ENCODE data around the gene IL1RAPL1.
A peak's percentile ranks its signal among the peaks of the same experiment; 100 is the strongest.

IL1RAPL1 gene

DNA sequence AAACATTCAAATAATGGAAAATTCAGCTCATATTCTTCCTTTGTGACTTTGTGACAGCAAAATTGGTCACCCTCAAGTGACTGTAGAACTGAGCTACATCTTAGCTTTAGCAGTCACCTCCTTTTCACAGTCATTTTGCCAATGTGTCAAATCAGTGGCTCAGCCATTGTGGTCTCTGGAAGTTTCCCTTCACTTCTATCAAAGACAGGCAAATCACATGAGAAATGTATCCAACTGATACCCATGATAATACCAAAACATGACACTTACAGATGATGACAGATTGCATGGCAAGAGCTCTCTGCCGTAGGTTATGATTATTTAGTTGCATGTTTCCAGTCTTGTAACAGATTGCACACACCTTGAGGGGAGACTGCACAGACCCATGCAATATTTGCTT, 1078.3 kb downstream of the IL1RAPL1 start:
- no peak for DNase-seq

GRCh38 chrX:29666366-29666765, 1079.1 kb downstream of the IL1RAPL1 start:
- no peak for DNase-seq

- no peak for DNase-seq
These were observed 1084.2 kb downstream of the IL1RAPL1 start for GRCh38 chrX:29671421-29671820.

DNA sequence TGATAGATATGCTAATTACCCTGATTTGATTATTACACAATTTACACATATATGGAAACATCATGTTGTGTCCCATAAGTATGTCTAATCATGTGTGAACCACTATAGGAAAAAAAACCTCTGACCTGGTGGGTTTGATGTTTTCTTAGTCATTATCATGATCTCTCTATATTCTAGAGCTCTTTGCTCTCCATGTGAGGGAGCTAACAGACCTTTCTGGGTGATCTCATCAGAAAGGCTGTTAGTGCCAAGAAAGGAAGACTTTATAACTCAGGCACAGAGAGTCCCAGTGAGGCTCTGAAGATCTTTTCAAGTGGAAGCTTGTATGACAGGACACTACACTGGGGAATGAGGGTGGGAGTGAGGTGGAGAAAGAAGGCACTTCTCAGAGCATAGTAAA, 1100.4 kb downstream of the IL1RAPL1 start:
- no peak for DNase-seq

- DNase-seq, result no peak
These were observed 1102.8 kb downstream of the IL1RAPL1 start for GRCh38 chrX:29690061-29690460.

DNA sequence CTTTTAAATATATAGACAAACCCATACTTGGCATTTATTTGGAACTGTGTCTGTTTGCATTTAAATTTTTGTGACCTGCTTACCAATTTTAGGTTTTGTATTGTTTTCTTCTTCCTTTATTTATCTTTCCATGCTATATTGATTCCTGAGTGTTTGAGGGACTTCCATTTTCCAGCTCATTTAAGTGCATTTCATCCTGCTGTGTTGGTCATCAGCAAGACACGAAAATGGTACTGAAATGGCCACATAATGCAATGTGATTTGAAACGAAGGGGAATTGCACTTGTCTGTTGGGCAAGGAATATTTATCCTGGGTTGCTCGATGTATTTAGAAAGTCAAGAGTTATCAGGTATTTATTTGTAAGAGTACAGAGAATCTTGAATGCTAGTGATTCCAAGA, 1103.8 kb downstream of the IL1RAPL1 start:
- DNase-seq, result peak; percentile 14

DNA sequence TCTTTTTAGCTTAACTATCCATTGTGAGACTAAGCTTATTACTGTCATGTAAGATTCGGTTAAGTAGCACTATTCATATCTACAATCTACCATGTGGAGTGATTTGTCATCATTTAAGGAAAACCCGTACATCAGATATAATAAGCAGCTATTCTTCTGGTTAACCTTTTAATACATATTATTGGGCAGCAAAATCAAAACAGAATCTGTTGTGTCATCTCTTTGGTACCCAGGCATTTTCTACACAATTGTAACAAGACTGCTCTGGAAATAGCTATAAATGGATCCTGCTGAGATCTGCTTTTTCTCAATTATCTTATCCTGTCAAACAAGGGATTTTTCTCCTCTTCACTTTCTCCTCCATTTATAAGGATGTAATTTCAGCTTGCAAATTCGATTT, 1106.7 kb downstream of the IL1RAPL1 start:
- DNase-seq, result no peak

- no peak for DNase-seq
These were observed 1112.0 kb downstream of the IL1RAPL1 start for GRCh38 chrX:29699239-29699638.

DNA sequence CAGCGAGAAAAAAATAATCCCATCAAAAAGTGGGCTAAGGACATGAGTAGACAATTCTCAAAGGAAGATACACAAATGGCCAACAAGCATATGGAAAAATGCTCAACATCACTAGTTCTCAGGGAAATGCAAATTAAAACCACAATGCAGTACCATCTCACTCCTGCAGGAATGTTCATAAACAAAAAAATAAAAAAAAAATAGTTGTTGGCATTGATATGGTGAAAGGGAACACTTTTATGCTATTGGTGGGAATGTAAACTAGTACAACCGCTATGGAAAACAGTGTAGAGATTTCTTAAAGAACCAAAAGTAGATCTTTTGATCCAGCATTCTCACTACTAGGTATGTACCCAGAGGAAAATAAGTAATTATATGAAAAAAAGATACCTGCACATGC, 1119.8 kb downstream of the IL1RAPL1 start:
- DNase-seq, result no peak

DNA sequence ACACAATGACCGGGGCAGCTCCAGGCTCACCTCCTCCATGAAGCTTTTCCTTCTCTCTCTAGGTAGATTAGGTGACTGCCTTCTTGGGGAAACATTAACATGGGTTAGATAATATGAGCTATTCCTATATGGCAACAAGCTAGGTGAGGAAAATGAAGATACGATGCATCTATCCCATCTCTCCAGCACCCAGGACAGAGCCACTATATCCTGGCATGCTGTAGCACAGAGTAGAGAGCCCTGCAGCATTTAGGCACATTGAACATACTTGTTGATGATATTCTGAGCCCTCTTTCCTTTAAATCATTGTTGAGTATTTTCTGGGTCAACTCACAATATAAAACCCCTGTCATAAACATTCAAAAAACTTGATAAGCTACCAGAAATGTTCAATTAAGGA, 1133.9 kb downstream of the IL1RAPL1 start:
- no peak for DNase-seq

DNA sequence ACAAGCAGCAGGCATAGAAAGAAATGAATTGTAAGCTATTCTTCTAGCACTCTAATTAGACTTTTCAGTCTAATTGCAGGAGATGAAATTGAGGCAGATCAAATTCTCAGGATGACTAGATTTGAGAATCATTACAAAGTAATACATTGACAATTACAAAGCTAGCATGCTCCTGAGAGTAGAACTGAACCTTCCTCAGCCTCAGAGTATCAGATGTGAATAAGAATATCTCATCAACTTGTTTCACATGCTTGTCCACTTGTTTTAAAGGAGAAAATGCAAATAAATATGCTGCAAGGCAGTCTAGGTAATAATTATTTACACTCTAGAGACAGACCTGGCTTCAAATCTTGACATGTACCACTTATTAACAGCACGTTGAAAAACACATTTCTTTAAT, 1137.1 kb downstream of the IL1RAPL1 start:
- no peak for DNase-seq

- no peak for DNase-seq
These were observed 1139.6 kb downstream of the IL1RAPL1 start for GRCh38 chrX:29726811-29727210.

DNA sequence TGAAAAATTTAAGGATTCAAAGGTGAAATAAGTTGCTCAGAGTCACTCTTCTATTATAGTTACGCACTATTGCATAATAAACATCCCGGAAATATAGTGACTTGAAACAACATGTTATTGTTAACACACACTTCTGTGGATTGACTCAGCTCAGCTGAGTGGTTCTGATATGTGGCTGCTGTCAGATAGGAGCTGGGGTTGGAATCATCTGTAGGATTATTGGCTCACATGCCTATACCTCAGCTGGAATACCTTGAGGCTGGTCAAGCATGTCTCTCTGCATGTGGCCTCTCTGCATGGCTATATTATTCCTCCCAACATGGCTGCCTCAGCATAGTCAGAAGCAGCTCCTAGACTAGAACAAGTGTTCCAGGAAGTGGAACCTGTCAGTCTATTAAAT, 1141.4 kb downstream of the IL1RAPL1 start:
- DNase-seq, result no peak

- DNase-seq, result no peak
These were observed 1157.7 kb downstream of the IL1RAPL1 start for GRCh38 chrX:29744966-29745365.

- no peak for DNase-seq
These were observed 1159.1 kb downstream of the IL1RAPL1 start for GRCh38 chrX:29746326-29746725.

GRCh38 chrX:29762006-29762405, 1174.8 kb downstream of the IL1RAPL1 start:
- DNase-seq, result no peak

DNA sequence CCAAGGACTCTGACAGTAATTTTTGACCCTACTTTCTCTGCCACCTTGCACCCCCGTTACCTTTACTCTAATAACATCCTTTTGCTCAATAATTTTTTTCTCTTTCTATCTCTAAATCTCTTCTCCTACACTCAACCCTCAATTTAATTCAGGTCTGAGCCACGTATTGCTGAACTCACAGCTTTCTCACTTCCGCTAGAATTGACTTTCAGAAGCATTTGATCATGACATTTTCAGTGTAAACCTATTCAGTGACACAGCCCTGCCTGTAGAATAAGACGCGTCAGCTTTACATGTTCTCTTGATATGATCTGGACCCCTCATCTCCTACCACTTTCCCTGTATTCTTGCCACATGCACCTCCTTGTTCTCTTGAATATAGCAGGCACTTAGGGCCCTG, 1188.6 kb downstream of the IL1RAPL1 start:
- no peak for DNase-seq

GRCh38 chrX:29787656-29788055, 1200.4 kb downstream of the IL1RAPL1 start:
- DNase-seq, result no peak

- no peak for DNase-seq
These were observed 1201.9 kb downstream of the IL1RAPL1 start for GRCh38 chrX:29788991-29789699.

DNA sequence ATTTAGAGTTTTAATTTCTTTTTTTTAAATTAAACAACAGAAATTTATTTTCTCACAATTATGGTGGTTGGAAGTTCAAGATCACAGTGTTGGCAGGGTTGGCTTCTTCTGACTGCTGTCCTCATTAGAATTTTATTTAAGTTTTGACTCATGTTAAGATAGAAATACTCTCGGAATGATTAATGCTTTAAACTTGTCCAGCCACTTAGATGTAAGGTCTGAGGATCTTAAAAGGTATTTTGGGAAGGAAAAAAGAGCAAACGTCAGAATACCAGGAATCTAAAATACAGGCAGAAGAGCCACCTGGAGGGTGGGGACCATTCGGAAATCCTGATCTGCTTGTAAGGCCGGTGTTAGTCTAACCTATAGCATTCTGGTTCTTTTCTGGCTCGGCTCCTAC, 1205.1 kb downstream of the IL1RAPL1 start:
- no peak for DNase-seq

GRCh38 chrX:29797156-29797555, 1209.9 kb downstream of the IL1RAPL1 start:
- no peak for DNase-seq

DNA sequence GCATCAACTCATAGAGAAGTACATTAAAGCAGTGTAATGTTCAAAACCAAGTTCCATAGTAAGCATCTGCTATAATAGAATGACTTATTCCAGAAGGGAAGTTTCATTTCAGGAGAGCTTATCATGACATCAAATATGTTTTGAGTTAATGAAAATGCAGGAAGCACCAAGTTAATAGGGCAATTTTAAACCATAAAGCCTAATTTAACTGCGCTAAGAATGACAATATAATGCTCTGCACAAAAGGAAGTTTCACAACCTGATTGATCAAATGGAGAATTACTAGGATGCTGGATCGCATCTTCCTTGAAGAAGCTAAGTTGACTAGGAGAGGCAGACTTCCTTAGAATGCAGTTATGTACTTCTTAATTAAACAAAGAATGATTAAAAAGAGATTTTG, 1211.2 kb downstream of the IL1RAPL1 start:
- DNase-seq, result no peak

DNA sequence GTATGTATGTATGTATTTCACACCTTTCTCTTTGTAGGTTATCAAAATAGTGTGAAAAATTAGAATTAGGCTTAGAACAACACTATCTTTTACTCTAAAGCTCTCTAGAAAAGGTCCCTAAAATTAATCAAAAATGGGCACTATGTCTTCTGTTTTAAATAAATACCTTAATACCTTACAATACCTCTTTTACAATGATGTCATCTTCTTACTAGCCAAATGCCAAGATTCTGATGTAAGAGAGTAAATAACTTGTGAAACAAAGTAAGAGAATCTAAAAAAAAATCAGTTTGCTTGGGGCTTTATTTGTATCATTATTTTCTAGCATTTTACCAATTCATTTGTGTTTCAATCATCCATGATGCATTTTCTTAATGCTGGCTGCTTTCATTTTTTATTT, 1225.9 kb downstream of the IL1RAPL1 start:
- DNase-seq, result no peak

DNA sequence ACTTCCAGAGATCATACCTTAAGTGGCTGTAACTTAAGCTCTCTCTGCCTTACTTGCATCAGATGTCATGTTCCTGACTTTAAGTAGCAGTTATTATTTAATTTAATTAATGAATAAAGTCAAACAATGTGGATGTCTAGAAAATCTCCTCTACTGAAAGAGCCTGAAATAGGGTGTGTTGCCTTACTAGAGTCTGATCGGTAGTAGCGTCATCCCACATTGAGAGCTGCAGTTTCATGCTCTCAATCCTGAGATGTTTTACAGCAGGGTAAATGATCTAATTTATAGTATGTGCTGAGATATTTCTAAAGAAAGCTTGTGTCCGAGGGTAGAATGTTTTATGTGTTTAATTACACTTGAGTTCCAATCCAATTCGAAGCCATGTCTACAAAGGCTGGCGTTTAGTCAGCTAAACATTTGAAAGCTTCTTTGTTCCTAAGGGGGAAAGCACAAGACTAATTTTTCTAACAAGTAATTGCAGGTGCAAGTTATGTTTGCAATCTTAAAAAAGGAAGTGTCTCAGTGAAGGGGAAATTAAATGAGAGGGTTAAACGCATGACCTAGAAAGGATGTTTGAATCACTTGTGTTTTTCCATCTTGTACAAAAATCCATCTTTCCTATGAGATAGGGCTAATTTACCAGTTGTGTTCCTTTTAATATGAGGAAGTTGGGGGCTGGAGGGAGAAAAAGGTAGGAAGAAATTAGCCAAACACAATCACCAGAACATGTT, 1237.1 kb downstream of the IL1RAPL1 start:
- DNase-seq, result no peak

GRCh38 chrX:29826742-29827141, 1239.5 kb downstream of the IL1RAPL1 start:
- DNase-seq, result no peak
